NOMO-1 treated with dmso at 0.1 percent for 144 hours (cell line): ENCODE results near the gene SFPQ.
"Not testable (repeated sequence)": the region's sequence is repeated elsewhere in the genome, so short reads cannot be mapped to it uniquely, and the experiment has no call there.

Source experiments
- DNase-seq: peaks from one replicate; lab custom pipeline; 2025; ENCODE audit not compliant: unreplicated experiment; lab: John Stamatoyannopoulos, UW

The SFPQ gene

GRCh38 chr1:35192853-35193664, at the start of gene SFPQ:
Gene SFPQ, minus strand, starts transcription at chr1:35193145. Its CDS starts 96 bp downstream, at chr1:35193049.
- DNase-seq: peak; percentile 99

- not testable (repeated sequence) for DNase-seq
These were observed 43.8 kb upstream of the SFPQ start for GRCh38 chr1:35236772-35237171.

- no peak for DNase-seq
These were observed 38.3 kb upstream of the SFPQ start for GRCh38 chr1:35231287-35231686.

GRCh38 chr1:35229587-35230360, 36.8 kb upstream of the SFPQ start:
- no peak for DNase-seq

- no peak for DNase-seq
These were observed 33.6 kb upstream of the SFPQ start for GRCh38 chr1:35226546-35226945.

- no peak for DNase-seq
These were observed 30.2 kb upstream of the SFPQ start for GRCh38 chr1:35223084-35223630.

- no peak for DNase-seq
These were observed 29.6 kb upstream of the SFPQ start for GRCh38 chr1:35222322-35223083.

- no peak for DNase-seq
These were observed 28.0 kb upstream of the SFPQ start for GRCh38 chr1:35220976-35221375.

- DNase-seq: no peak
These were observed 22.4 kb upstream of the SFPQ start for GRCh38 chr1:35215346-35215745.

GRCh38 chr1:35211120-35211414, 18.1 kb upstream of the SFPQ start:
- no peak for DNase-seq

GRCh38 chr1:35210321-35211119, 17.6 kb upstream of the SFPQ start:
- no peak for DNase-seq

- DNase-seq: no peak
These were observed 10.3 kb upstream of the SFPQ start for GRCh38 chr1:35203295-35203694.

GRCh38 chr1:35202048-35202719, 9.2 kb upstream of the SFPQ start:
- DNase-seq: peak; percentile 67

- no peak for DNase-seq
These were observed 8.7 kb upstream of the SFPQ start for GRCh38 chr1:35201631-35202030.

- peak; percentile 55 for DNase-seq
These were observed 691 bp downstream of the SFPQ start for GRCh38 chr1:35192056-35192852.

- DNase-seq: no peak
These were observed 1.4 kb downstream of the SFPQ start for GRCh38 chr1:35191429-35192055.

GRCh38 chr1:35190784-35191183, 2.2 kb downstream of the SFPQ start:
- no peak for DNase-seq

GRCh38 chr1:35188578-35189392, 4.2 kb downstream of the SFPQ start:
- DNase-seq: no peak
